ENCODE data around the gene MSRB2.

MSRB2 gene

DNA sequence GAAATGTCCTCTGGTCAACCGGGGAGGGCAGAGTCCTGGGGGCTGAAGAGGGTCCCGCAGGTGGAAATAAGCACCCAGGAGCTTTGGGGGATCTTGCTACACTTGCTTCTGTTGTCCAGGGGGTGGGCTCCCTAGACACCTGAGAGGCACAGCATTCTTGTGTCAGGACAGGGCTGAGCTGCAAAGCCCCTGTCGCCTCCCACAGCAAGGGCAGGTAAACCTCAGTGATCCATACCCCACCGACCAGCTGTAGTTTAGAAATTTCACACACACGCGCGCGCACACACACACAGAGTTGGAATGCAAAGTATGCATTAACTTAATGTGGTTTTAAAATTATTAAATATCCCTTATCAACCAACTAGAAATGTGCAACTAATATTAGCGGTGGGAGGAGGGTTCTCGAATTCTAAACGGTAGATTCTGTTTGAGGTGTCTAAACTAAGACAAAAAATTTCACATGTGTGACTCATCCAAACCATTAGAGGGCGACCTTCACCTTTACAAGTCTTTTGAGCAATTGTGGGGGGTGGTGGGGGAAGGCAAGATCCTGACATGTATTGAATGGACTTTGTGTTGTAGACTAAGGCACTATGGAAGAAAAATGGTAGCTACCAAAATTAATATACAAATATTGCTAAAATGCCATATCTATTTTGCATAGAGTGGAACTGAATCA is 62.5 kb downstream of the MSRB2 start:
- DNase-seq (ENCODE audit: insufficient read length) (no peak), FAIRE-seq (peak; percentile 77)
- no peak for TF ChIP-seq POLR2AphosphoS5 (IDR thresholded peaks at IDR 0.05; ENCODE audit: low read depth, low read length)
- TF ChIP-seq TAF1 (IDR thresholded peaks at IDR 0.05; ENCODE audit: borderline replicate concordance, low read depth, low read length), result no peak
- no peak for TF ChIP-seq POLR2A (IDR thresholded peaks at IDR 0.05; ENCODE audit: low read depth, low read length)

DNA sequence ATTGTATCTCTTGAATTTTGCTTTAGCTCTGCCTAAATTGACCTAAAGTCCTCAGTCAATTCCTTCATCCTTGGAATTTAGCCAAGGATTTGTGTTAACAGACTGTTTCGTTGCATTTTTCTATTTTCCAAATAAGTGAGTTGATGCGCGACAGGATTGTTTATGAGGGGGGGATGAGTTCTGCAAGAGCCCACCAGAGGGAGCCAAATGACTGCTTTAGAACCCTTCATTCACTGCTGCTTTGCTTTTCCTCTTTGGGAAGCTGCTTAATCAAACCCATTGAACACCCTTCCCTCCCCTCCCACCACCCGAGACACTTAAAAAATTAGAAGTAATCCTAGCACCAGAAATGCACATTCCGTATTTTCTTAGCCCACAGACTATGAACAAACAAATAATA is 63.0 kb downstream of the MSRB2 start:
- DNase-seq (ENCODE audit: insufficient read length), result no peak
- FAIRE-seq, result peak; percentile 87
- no peak for TF ChIP-seq POLR2A (IDR thresholded peaks at IDR 0.05; ENCODE audit: low read depth, low read length)
- TF ChIP-seq POLR2AphosphoS5 (IDR thresholded peaks at IDR 0.05; ENCODE audit: low read depth, low read length), result no peak
- TF ChIP-seq TAF1 (IDR thresholded peaks at IDR 0.05; ENCODE audit: borderline replicate concordance, low read depth, low read length), result no peak

DNA sequence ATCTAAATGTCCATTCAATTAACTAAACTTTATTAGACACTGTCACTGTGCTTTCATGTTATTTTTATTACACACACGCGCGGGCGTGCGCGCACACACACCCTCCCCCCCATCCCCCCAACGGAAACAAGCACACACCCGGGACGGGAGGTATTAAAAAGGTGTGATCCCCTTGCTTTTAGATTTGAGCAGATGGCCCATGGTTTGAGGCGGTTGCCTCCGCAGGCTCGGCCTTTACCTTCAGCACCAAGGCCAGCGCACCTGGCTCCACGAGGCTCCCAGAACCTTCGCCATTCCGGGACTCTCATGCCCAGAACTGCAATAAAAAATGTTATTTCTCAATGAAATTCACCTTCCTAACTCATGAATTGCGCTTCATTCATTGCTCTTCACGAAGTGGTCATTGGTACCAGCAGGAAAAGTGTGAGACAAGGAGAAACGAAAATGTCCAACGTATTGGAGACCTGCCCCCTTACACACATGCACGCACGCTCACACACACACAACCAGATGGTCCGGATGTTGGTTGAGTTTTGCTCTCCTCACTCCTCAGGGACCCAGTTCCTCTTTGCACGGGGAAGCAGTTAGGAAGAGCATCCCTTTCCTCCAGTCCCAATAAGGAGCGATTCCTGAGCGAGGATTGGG is 76.0 kb downstream of the MSRB2 start:
- FAIRE-seq, result no peak
- TF ChIP-seq POLR2AphosphoS5 (IDR thresholded peaks at IDR 0.05; ENCODE audit: low read depth, low read length) (no peak), TAF1 (IDR thresholded peaks at IDR 0.05; ENCODE audit: borderline replicate concordance, low read depth, low read length) (no peak), POLR2A (IDR thresholded peaks at IDR 0.05; ENCODE audit: low read depth, low read length) (no peak)
- no peak for DNase-seq (ENCODE audit: insufficient read length)
